Neuron (in vitro differentiated cells): ENCODE measurements around the gene PPIP5K1.

Experiments used
- H2AFZ ChIP-seq: one replicate; pipeline ENCODE4 v1.6.1; 2013; ENCODE audit warnings: low read depth, mild to moderate bottlenecking, inconsistent platforms, low read length, moderate library complexity
- H3K27me3 ChIP-seq: one replicate; pipeline ENCODE4 v1.6.1; 2013; ENCODE audit warnings: low read length; ENCODE audit not compliant: insufficient read depth
- H3K36me3 ChIP-seq: one replicate; pipeline ENCODE4 v1.6.1; 2013; ENCODE audit warnings: low read length; ENCODE audit not compliant: insufficient read depth
- H3K4me1 ChIP-seq: one replicate; pipeline ENCODE4 v1.6.1; 2013; ENCODE audit warnings: low read length; ENCODE audit not compliant: insufficient read depth
- H3K4me3 ChIP-seq: 2 replicates; pipeline ENCODE4 v1.5.1; 2013; ENCODE audit warnings: mild to moderate bottlenecking, low read length, moderate library complexity
- H3K9me3 ChIP-seq: one replicate; pipeline ENCODE4 v1.6.1; 2013; ENCODE audit warnings: low read length

PPIP5K1 gene

DNA sequence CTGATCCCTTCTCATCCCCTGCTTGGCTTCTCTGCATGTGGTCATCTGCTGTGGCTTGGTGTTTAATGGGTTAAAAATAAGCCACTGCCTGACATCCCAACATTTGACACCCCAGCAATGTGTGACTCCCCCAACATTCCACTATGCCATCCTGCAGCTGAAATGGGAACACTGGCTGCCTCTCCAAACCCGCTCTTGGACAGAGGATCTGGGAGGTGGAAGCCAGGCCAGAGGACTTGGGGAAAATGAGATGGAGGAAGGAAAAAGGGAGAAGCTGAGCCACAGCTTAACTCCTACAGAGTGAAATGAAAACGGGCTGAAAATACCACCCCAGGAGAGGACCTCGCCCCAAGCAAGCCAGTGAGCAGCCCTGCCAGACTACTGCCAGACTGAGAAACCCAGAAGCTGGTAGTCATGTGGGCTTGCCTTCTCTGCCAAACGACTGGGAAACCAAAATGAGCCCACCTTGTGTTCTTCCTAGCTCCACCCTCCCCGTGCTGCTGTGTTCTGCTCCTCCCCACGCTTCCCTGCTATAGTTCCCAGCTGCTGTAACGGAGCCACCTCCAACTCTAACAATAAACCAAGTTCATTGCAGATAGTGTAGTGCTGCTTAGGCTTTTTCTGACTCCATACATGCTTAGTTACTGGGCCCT lies 58.9 kb downstream of the PPIP5K1 start:
- Histone ChIP-seq H3K27me3 (no peaks in the 10 kb centered on the region), H3K4me1 (no peaks in the 10 kb centered on the region), H3K4me3 (no peak overlapping the region), H3K36me3 (peaks cover 32% of the 10 kb centered on the region), H3K9me3 (no peaks in the 10 kb centered on the region), H2AFZ (no peak overlapping the region)

DNA sequence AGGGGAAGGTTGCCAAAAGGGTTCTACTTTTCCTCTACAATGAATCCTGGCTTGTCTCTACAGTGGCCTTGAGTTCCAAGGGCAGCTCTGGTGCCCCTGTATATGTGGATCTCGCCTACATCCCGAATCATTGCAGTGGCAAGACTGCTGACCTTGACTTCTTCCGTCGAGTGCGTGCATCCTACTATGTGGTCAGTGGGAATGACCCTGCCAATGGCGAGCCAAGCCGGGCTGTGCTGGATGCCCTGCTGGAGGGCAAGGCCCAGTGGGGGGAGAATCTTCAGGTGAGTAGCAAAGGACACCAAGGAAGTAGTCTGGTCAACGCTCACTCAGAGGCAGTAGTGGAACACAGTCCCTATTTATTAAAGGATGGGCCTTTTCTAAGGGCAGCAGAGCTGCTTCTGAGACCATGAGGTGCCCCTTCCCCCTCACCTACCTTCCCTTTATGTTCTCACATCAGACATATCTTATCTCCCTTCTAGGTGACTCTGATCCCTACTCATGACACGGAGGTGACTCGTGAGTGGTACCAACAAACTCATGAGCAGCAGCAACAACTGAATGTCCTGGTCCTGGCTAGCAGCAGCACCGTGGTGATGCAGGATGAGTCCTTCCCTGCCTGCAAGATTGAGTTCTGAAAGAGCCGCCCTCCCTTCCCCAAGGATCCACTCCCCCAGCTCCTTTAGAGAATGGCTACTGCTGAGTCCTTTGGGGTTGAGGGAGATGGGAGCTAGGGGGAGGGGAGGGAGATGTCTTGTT lies 60.2 kb downstream of the PPIP5K1 start:
- Histone ChIP-seq H3K4me1 (no peaks in the 10 kb centered on the region), H2AFZ (no peak overlapping the region), H3K27me3 (no peaks in the 10 kb centered on the region), H3K4me3 (no peak overlapping the region), H3K36me3 (peaks cover 38% of the 10 kb centered on the region), H3K9me3 (no peaks in the 10 kb centered on the region)

- Histone ChIP-seq H3K4me3 (no peak overlapping the region), H2AFZ (no peak overlapping the region), H3K4me1 (no peaks in the 10 kb centered on the region), H3K27me3 (no peaks in the 10 kb centered on the region), H3K9me3 (peaks cover 4% of the 10 kb centered on the region), H3K36me3 (peaks cover 38% of the 10 kb centered on the region)
These were observed 60.9 kb downstream of the PPIP5K1 start for GRCh38 chr15:43529141-43529540.

- peaks cover 9% of the 10 kb centered on the region for H3K9me3 ChIP-seq
- H3K4me1 ChIP-seq: no peaks in the 10 kb centered on the region
- peaks cover 42% of the 10 kb centered on the region for H3K36me3 ChIP-seq
- H2AFZ ChIP-seq: no peak overlapping the region
- H3K4me3 ChIP-seq: no peak overlapping the region
- no peaks in the 10 kb centered on the region for H3K27me3 ChIP-seq
These were observed 61.4 kb downstream of the PPIP5K1 start for GRCh38 chr15:43528542-43529007.

GRCh38 chr15:43527802-43528541 lies 62.0 kb downstream of the PPIP5K1 start:
- Histone ChIP-seq H3K36me3 (peaks cover 48% of the 10 kb centered on the region), H3K27me3 (no peaks in the 10 kb centered on the region), H3K4me1 (no peaks in the 10 kb centered on the region), H3K4me3 (no peak overlapping the region), H2AFZ (no peak overlapping the region), H3K9me3 (peaks cover 15% of the 10 kb centered on the region)

GRCh38 chr15:43527016-43527801 lies 62.8 kb downstream of the PPIP5K1 start:
- no peak overlapping the region for H3K4me3 ChIP-seq
- H3K27me3 ChIP-seq: no peaks in the 10 kb centered on the region
- peaks cover 20% of the 10 kb centered on the region for H3K9me3 ChIP-seq
- no peak overlapping the region for H2AFZ ChIP-seq
- H3K4me1 ChIP-seq: no peaks in the 10 kb centered on the region
- peaks cover 56% of the 10 kb centered on the region for H3K36me3 ChIP-seq

DNA sequence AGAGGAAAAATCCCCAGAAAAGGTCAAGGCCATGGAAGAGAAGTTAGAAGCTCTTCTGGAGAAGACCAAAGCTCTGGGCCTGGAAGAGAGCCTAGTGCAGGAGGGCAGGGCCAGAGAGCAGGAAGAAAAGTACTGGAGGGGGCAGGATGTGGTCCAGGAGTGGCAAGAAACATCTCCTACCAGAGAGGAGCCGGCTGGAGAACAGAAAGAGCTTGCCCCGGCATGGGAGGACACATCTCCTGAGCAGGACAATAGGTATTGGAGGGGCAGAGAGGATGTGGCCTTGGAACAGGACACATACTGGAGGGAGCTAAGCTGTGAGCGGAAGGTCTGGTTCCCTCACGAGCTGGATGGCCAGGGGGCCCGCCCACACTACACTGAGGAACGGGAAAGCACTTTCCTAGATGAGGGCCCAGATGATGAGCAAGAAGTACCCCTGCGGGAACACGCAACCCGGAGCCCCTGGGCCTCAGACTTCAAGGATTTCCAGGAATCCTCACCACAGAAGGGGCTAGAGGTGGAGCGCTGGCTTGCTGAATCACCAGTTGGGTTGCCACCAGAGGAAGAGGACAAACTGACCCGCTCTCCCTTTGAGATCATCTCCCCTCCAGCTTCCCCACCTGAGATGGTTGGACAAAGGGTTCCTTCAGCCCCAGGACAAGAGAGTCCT lies 63.6 kb downstream of the PPIP5K1 start:
- Histone ChIP-seq H3K36me3 (peaks cover 64% of the 10 kb centered on the region), H3K9me3 (peaks cover 27% of the 10 kb centered on the region), H3K4me3 (no peak overlapping the region), H3K4me1 (no peaks in the 10 kb centered on the region), H2AFZ (no peak overlapping the region), H3K27me3 (no peaks in the 10 kb centered on the region)

DNA sequence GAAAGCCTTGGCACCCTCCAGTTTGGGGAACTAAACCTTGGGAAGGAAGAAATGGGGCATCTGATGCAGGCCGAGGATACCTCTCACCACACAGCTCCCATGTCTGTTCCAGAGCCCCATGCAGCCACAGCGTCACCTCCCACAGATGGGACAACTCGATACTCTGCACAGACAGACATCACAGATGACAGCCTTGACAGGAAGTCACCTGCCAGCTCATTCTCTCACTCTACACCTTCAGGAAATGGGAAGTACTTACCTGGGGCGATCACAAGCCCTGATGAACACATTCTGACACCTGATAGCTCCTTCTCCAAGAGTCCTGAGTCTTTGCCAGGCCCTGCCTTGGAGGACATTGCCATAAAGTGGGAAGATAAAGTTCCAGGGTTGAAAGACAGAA lies 64.9 kb downstream of the PPIP5K1 start:
- Histone ChIP-seq H2AFZ (no peak overlapping the region), H3K36me3 (peaks cover 75% of the 10 kb centered on the region), H3K4me1 (no peaks in the 10 kb centered on the region), H3K9me3 (peaks cover 27% of the 10 kb centered on the region), H3K4me3 (no peak overlapping the region), H3K27me3 (no peaks in the 10 kb centered on the region)

GRCh38 chr15:43524254-43524845 lies 65.7 kb downstream of the PPIP5K1 start:
- Histone ChIP-seq H3K9me3 (peaks cover 27% of the 10 kb centered on the region), H3K4me1 (peaks cover 2% of the 10 kb centered on the region), H3K36me3 (peaks cover 69% of the 10 kb centered on the region), H2AFZ (no peak overlapping the region), H3K27me3 (no peaks in the 10 kb centered on the region), H3K4me3 (no peak overlapping the region)

DNA sequence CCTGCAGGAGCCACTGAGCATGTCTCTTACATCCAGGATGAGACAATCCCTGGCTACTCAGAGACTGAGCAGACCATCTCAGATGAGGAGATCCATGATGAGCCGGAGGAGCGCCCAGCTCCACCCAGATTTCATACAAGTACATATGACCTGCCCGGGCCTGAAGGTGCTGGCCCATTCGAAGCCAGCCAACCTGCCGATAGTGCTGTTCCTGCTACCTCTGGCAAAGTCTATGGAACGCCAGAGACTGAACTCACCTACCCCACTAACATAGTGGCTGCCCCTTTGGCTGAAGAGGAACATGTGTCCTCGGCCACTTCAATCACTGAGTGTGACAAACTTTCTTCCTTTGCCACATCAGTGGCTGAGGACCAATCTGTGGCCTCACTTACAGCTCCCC lies 66.4 kb downstream of the PPIP5K1 start:
- H3K36me3 ChIP-seq: peaks cover 69% of the 10 kb centered on the region
- peaks cover 27% of the 10 kb centered on the region for H3K9me3 ChIP-seq
- peaks cover 9% of the 10 kb centered on the region for H3K4me1 ChIP-seq
- H2AFZ ChIP-seq: no peak overlapping the region
- H3K4me3 ChIP-seq: no peak overlapping the region
- H3K27me3 ChIP-seq: no peaks in the 10 kb centered on the region

- Histone ChIP-seq H3K4me3 (no peak overlapping the region), H2AFZ (no peak overlapping the region), H3K36me3 (peaks cover 62% of the 10 kb centered on the region), H3K9me3 (peaks cover 27% of the 10 kb centered on the region), H3K4me1 (peaks cover 22% of the 10 kb centered on the region), H3K27me3 (no peaks in the 10 kb centered on the region)
These were observed 67.8 kb downstream of the PPIP5K1 start for GRCh38 chr15:43522247-43522646.

DNA sequence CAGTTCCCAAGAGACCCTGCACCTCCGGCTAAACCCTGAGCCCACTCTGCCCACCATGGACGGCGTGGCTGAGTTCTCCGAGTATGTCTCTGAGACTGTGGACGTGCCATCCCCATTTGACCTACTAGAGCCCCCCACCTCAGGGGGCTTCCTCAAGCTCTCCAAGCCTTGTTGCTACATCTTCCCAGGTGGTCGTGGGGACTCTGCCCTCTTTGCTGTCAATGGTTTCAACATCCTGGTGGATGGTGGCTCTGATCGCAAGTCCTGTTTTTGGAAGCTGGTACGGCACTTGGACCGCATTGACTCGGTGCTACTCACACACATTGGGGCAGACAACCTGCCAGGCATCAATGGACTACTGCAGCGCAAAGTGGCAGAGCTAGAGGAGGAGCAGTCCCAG lies 68.6 kb downstream of the PPIP5K1 start:
- Histone ChIP-seq H3K27me3 (no peaks in the 10 kb centered on the region), H3K4me3 (no peak overlapping the region), H3K36me3 (peaks cover 59% of the 10 kb centered on the region), H2AFZ (no peak overlapping the region), H3K9me3 (peaks cover 27% of the 10 kb centered on the region), H3K4me1 (peaks cover 30% of the 10 kb centered on the region)
